Liver (tissue), 9 donors: Measurements from ENCODE around the gene CCDC40. TPM values are rescaled to one million over a fixed set of nuclear protein-coding genes. Genes with fewer than 3 reads are reported as not detected.

Experiments used
- DNase-seq: peaks from one replicate; pipeline ENCODE4 v3.0.0-alpha.2; 2017; ENCODE audit warnings: low spot score
- H3K27ac ChIP-seq, 2 donors: one replicate each; pipeline ENCODE4 v1.7.0; 2013; ENCODE audit warnings: inconsistent platforms in 2 of 2, low read length in 2 of 2, control low read depth in 1 of 2, low read depth in 1 of 2, mild to moderate bottlenecking in 1 of 2
- H3K27me3 ChIP-seq, 4 donors: one replicate each; pipeline versions ENCODE4 v1.6.1 to v1.7.0; 2013; ENCODE audit warnings: low read length in 3 of 4, inconsistent platforms in 1 of 4, mild to moderate bottlenecking in 1 of 4, moderate library complexity in 1 of 4; ENCODE audit not compliant: control insufficient read depth in 4 of 4, insufficient read depth in 4 of 4
- H3K36me3 ChIP-seq, 4 donors: one replicate each; pipeline versions ENCODE4 v1.6.1 to v1.7.0; 2013; ENCODE audit warnings: low read length in 3 of 4, mild to moderate bottlenecking in 3 of 4, low read depth in 1 of 4, moderate library complexity in 1 of 4; ENCODE audit not compliant: control insufficient read depth in 4 of 4, insufficient read depth in 3 of 4
- H3K4me1 ChIP-seq, 4 donors: one replicate each; pipeline versions ENCODE4 v1.6.1 to v1.7.0; 2013; ENCODE audit warnings: low read length in 3 of 4, mild to moderate bottlenecking in 3 of 4, moderate library complexity in 1 of 4; ENCODE audit not compliant: control insufficient read depth in 4 of 4, insufficient read depth in 4 of 4
- H3K4me3 ChIP-seq, 3 donors: one replicate each; pipeline versions ENCODE4 v1.6.1 to v1.7.0; 2013; ENCODE audit warnings: low read length in 3 of 3, control low read depth in 1 of 3, low read depth in 1 of 3, mild to moderate bottlenecking in 1 of 3
- H3K9ac ChIP-seq, 2 donors: one replicate each; pipeline ENCODE4 v1.7.0; 2013; ENCODE audit warnings: low read length in 2 of 2, mild to moderate bottlenecking in 2 of 2, moderate library complexity in 2 of 2, control low read depth in 1 of 2, low read depth in 1 of 2
- H3K9me3 ChIP-seq, 4 donors: one replicate each; pipeline versions ENCODE4 v1.6.1 to v1.7.0; 2013; ENCODE audit warnings: low read length in 3 of 4; ENCODE audit not compliant: control insufficient read depth in 4 of 4
- CTCF ChIP-seq: fragments of 150-350 bp; IDR thresholded peaks from 2 replicates; pipeline ENCODE4 v1.5.1; 2017; ENCODE audit warnings: improper control_type of control experiment, low read depth, low read length; ENCODE audit not compliant: missing input control
- EGR1 ChIP-seq, 2 donors: IDR thresholded peaks; 2 replicates each; pipeline ENCODE4 v1.6.1; 2016 to 2018; ENCODE audit warnings: antibody characterized with exemption in 2 of 2, low read depth in 2 of 2
- FOXA1 ChIP-seq: IDR thresholded peaks from 2 replicates; pipeline ENCODE4 v1.6.1; 2016; ENCODE audit warnings: antibody characterized with exemption
- HNF4A ChIP-seq, 2 donors: conservative IDR thresholded peaks; 2 replicates each; pipeline ENCODE4 v1.6.1; 2016; ENCODE audit warnings: antibody characterized with exemption in 2 of 2, mild to moderate bottlenecking in 2 of 2
- HNF4G ChIP-seq: IDR thresholded peaks from 2 replicates; pipeline ENCODE4 v1.6.1; 2016; ENCODE audit warnings: antibody characterized with exemption
- JUND ChIP-seq, 2 donors: IDR thresholded peaks; 2 replicates each; pipeline ENCODE4 v1.6.1; 2016; ENCODE audit warnings: antibody characterized with exemption in 2 of 2
- NR2F2 ChIP-seq: IDR thresholded peaks from 2 replicates; pipeline ENCODE4 v1.6.1; 2016; ENCODE audit warnings: antibody characterized with exemption
- RAD21 ChIP-seq, 2 donors: IDR thresholded peaks; 2 replicates each; pipeline ENCODE4 v1.6.1; 2016; ENCODE audit warnings: antibody characterized with exemption in 2 of 2, mild to moderate bottlenecking in 2 of 2
- REST ChIP-seq: IDR thresholded peaks from 2 replicates; pipeline ENCODE4 v1.6.1; 2016; ENCODE audit warnings: antibody characterized with exemption, mild to moderate bottlenecking
- RXRA ChIP-seq, 2 donors: IDR thresholded peaks; 2 replicates each; pipeline ENCODE4 v1.6.1; 2017 to 2018; ENCODE audit warnings: antibody characterized with exemption in 2 of 2, mild to moderate bottlenecking in 1 of 2
- SP1 ChIP-seq: IDR thresholded peaks from 2 replicates; pipeline ENCODE4 v1.6.1; 2018; ENCODE audit warnings: antibody characterized with exemption, mild to moderate bottlenecking
- TAF1 ChIP-seq: conservative IDR thresholded peaks from 2 replicates; pipeline ENCODE4 v1.6.1; 2016; ENCODE audit warnings: antibody characterized with exemption, mild to moderate bottlenecking
- YY1 ChIP-seq: IDR thresholded peaks from 2 replicates; pipeline ENCODE4 v1.6.1; 2016; ENCODE audit warnings: antibody characterized with exemption, mild to moderate bottlenecking
- ZBTB33 ChIP-seq: IDR thresholded peaks from 2 replicates; pipeline ENCODE4 v1.6.1; 2016; ENCODE audit warnings: antibody characterized with exemption
- WGBS: extraction: QIAGEN DNeasy Blood & Tissue Kit; methylation state at CpG from one replicate; pipeline ENCODE4 v1.1.7; 2013; 5-methylcytosine and 5-hydroxymethylcytosine counted together
- polyA plus RNA-seq, 2 donors: library from polyadenylated mRNA; stranded (reverse) in 1 of 2; unstranded in 1 of 2; fragments of 200-250 nt in 1 of 2; fragments of >200 nt in 1 of 2; fragmentation: Nextera tagmentation in 1 of 2; extraction: Ambion mirVana in 1 of 2; gene quantifications; one replicate each; pipeline versions ENCODE4 v1.2.1 to v1.2.3, GENCODE V29; 2013 to 2015
- total RNA-seq, 2 donors: library from RNA; depleted of rRNA; stranded (reverse); fragments of >200 nt; gene quantifications; one replicate each; pipeline ENCODE4 v1.2.3, GENCODE V29; 2014
- TF ChIP-seq, protein P1 (sequence below): IDR thresholded peaks from 2 replicates; pipeline ENCODE4 v1.6.1; 2016; ENCODE audit warnings: antibody characterized with exemption
- donor health status: healthy.
- donor health status: healthy.
- donor health status: healthy.
- donor health status: healthy.
- donor health status: healthy.

The CCDC40 gene
- total and polyA plus RNA-seq, 4 donors = 0.60 to 3.0 (median 1.4) TPM

DNA sequence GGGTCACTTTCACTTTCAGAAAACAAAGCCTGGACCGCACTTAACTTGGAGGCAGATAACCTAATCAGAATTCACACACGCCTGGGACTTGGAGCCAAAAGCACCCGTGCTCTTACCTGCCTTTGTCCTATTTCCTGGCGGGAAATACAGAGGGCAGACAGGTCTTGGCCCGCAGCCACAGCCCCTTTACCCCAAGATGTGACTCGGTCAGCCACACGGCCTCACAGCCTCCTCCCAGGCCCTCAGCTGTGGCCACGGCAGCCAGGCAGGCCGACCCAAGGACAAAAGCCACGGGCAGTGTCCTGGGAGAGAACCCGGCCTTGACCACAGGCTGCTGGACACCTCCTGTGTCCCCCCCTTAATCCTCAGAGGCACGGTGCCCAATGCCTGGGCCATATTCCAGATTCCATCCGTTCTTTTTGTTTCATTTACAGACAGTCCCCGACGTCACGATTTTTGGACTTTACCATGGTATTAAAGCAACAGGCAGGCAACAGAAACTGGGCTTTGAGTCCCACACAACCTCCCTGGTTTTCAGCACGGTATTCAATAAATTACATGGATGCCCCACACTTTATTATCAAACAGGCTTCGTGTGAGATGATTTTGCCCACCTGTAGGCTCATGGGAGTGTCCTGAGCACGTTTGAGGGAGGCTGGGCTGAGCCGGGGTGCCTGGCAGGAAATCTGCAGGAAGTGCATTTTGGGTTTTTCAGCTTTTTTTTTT lies 34.8 kb downstream of the CCDC40 start:
- Histone ChIP-seq H3K27ac (peak overlapping the region; percentile 91 to 94), H3K4me3 (peak overlapping the region; percentile 48 to 71 (median 60)), H3K4me1 (peaks cover 0 to 22% (median 12%) of the 10 kb centered on the region in 4 donors), H3K36me3 (no peaks in the 10 kb centered on the region), H3K27me3 (no peaks in the 10 kb centered on the region), H3K9me3 (no peaks in the 10 kb centered on the region), H3K9ac (peak overlapping the region; percentile 72 to 74)
- TF ChIP-seq HNF4G (no peak), JUND (IDR thresholded peaks at IDR 0.05) (peak in 1 of 2 donors; percentile 47), REST (peak; percentile 61), RAD21 (IDR thresholded peaks at IDR 0.05) (peak; percentile 10 to 31), RXRA (IDR thresholded peaks at IDR 0.05) (peak; percentile 55 to 72), CTCF (no peak), SP1 (peak; percentile 73), HNF4A (conservative IDR thresholded peaks at IDR 0.05) (peak; percentile 73 to 76), YY1 (peak; percentile 62), ZBTB33 (no peak), NR2F2 (peak; percentile 69), EGR1 (IDR thresholded peaks at IDR 0.05; ENCODE audit: low read depth in 2 of 2) (no peak)
- TF ChIP-seq, protein P1, sequence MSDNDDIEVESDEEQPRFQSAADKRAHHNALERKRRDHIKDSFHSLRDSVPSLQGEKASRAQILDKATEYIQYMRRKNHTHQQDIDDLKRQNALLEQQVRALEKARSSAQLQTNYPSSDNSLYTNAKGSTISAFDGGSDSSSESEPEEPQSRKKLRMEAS = peak; percentile 70
- WGBS = 12% methylated on average over 20 of the region's 20 CpGs
- no peak for DNase-seq

- peaks cover 0 to 22% (median 12%) of the 10 kb centered on the region in 4 donors for H3K4me1 ChIP-seq
- no peaks in the 10 kb centered on the region for H3K36me3 ChIP-seq
- no peaks in the 10 kb centered on the region for H3K27me3 ChIP-seq
- no peaks in the 10 kb centered on the region for H3K9me3 ChIP-seq
- no peak overlapping the region for H3K27ac ChIP-seq
- no peak overlapping the region for H3K9ac ChIP-seq
- no peak for DNase-seq
- 94% methylated on average over 6 of the region's 6 CpGs for WGBS
- TF ChIP-seq TAF1 (no peak), FOXA1 (no peak), HNF4G (no peak), ZBTB33 (no peak)
- no peak overlapping the region for H3K4me3 ChIP-seq
Observed at GRCh38 chr17:80072410-80072809, 36.0 kb downstream of the CCDC40 start.
